ENCODE data around the gene PPP6R3.

PPP6R3 gene

DNA sequence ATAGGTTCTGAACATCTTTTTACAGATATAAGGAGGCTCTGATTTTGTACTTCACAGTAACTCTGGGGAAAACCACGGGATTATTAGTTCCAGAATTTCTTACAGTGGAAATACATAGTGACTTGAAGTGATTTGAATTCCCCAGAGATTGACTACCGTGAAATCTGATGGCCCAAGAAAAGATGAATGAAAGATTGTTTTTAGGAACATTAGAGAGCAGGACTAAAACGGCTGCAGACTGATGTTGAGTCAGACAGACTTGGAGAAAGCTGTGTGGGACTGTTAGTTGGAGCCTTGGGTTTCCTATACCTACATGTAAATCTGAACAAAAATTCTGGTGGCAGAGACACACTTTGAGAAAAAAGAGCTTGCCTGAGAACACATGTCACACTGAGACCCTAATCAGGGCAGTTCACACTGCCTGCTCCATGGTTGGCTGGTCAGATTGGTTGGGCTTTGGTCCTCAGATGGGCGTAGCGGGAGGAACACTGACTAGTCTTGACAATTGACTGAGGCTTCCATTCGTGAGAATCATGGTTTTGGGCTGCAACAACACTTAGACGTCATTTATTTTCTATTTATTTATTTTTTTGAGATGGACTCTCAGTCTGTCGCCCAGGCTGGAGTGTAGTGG is 6.8 kb downstream of the PPP6R3 start:
- TF ChIP-seq EZH2 (IDR thresholded peaks at IDR 0.05; ENCODE audit: borderline replicate concordance, low read length): no peak
- TF ChIP-seq, protein P1, sequence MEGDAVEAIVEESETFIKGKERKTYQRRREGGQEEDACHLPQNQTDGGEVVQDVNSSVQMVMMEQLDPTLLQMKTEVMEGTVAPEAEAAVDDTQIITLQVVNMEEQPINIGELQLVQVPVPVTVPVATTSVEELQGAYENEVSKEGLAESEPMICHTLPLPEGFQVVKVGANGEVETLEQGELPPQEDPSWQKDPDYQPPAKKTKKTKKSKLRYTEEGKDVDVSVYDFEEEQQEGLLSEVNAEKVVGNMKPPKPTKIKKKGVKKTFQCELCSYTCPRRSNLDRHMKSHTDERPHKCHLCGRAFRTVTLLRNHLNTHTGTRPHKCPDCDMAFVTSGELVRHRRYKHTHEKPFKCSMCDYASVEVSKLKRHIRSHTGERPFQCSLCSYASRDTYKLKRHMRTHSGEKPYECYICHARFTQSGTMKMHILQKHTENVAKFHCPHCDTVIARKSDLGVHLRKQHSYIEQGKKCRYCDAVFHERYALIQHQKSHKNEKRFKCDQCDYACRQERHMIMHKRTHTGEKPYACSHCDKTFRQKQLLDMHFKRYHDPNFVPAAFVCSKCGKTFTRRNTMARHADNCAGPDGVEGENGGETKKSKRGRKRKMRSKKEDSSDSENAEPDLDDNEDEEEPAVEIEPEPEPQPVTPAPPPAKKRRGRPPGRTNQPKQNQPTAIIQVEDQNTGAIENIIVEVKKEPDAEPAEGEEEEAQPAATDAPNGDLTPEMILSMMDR (IDR thresholded peaks at IDR 0.05; ENCODE audit: low read length): no peak

GRCh38 chr11:68468217-68468828 is 7.8 kb downstream of the PPP6R3 start:
- TF ChIP-seq EZH2 (IDR thresholded peaks at IDR 0.05; ENCODE audit: borderline replicate concordance, low read length): no peak
- TF ChIP-seq, protein P1 (IDR thresholded peaks at IDR 0.05; ENCODE audit: low read length): no peak
- H4K20me1 ChIP-seq (ENCODE audit: insufficient read depth, low read length): peaks cover 5% of the 10 kb centered on the region; the same call in 1 of the 2 replicates
- no peak overlapping the region for H3K27ac ChIP-seq (ENCODE audit: low read depth, low read length, poor library complexity, severe bottlenecking)
- H3K4me3 ChIP-seq (ENCODE audit: low read depth, low read length, poor library complexity, severe bottlenecking): no peak overlapping the region
- peaks cover 99% of the 10 kb centered on the region for H3K79me2 ChIP-seq (ENCODE audit: insufficient read depth, low read length)
- peak overlapping the region; percentile 0; the same call in 1 of the 2 replicates for H3K4me2 ChIP-seq (ENCODE audit: low read length)
- peaks cover 42% of the 10 kb centered on the region for H3K4me1 ChIP-seq (ENCODE audit: insufficient read depth, low read length, severe bottlenecking)
- H3K9me2 ChIP-seq (ENCODE audit: low read depth, low read length): no peaks in the 10 kb centered on the region
- no peak overlapping the region for H2AFZ ChIP-seq (ENCODE audit: low read length)
- peaks cover 6% of the 10 kb centered on the region; the same call in 1 of the 2 replicates for H3K9me3 ChIP-seq (ENCODE audit: low read length)
- H3F3A ChIP-seq (ENCODE audit: insufficient read depth, low read length): no peaks in the 10 kb centered on the region
- H3K36me3 ChIP-seq (ENCODE audit: insufficient read depth, low read length): peaks cover 51% of the 10 kb centered on the region
- H3K27me3 ChIP-seq (ENCODE audit: insufficient read depth, low read length): no peaks in the 10 kb centered on the region
- H3K9ac ChIP-seq (ENCODE audit: low read length): no peak overlapping the region

More for the DNA sequence above, 6.8 kb downstream of the PPP6R3 start:
- no peaks in the 10 kb centered on the region for H3K27me3 ChIP-seq (ENCODE audit: insufficient read depth, low read length)
- H3K36me3 ChIP-seq (ENCODE audit: insufficient read depth, low read length): peaks cover 48% of the 10 kb centered on the region
- H3K9ac ChIP-seq (ENCODE audit: low read length): no peak overlapping the region
- peak overlapping the region; percentile 27; the same call in 1 of the 2 replicates for H3K4me2 ChIP-seq (ENCODE audit: low read length)
- no peak overlapping the region for H3K27ac ChIP-seq (ENCODE audit: low read depth, low read length, poor library complexity, severe bottlenecking)
- no peaks in the 10 kb centered on the region for H3K9me2 ChIP-seq (ENCODE audit: low read depth, low read length)
- no peaks in the 10 kb centered on the region for H3F3A ChIP-seq (ENCODE audit: insufficient read depth, low read length)
- H3K4me1 ChIP-seq (ENCODE audit: insufficient read depth, low read length, severe bottlenecking): peaks cover 52% of the 10 kb centered on the region
- no peak overlapping the region for H3K4me3 ChIP-seq (ENCODE audit: low read depth, low read length, poor library complexity, severe bottlenecking)
- no peaks in the 10 kb centered on the region; the same call in 1 of the 2 replicates for H3K9me3 ChIP-seq (ENCODE audit: low read length)
- 0 out of 2 replicates have a peak, but pooled peaks cover under 1% of the 10 kb centered on the region for H4K20me1 ChIP-seq (ENCODE audit: insufficient read depth, low read length)
- no peak overlapping the region for H2AFZ ChIP-seq (ENCODE audit: low read length)
- H3K79me2 ChIP-seq (ENCODE audit: insufficient read depth, low read length): peaks cover 99% of the 10 kb centered on the region

GRCh38 chr11:68469122-68469521 is 8.6 kb downstream of the PPP6R3 start:
- no peak overlapping the region for H3K9ac ChIP-seq (ENCODE audit: low read length)
- H3K79me2 ChIP-seq (ENCODE audit: insufficient read depth, low read length): peaks cover 99% of the 10 kb centered on the region
- H3K9me2 ChIP-seq (ENCODE audit: low read depth, low read length): no peaks in the 10 kb centered on the region
- peaks cover 34% of the 10 kb centered on the region for H3K4me1 ChIP-seq (ENCODE audit: insufficient read depth, low read length, severe bottlenecking)
- H2AFZ ChIP-seq (ENCODE audit: low read length): no peak overlapping the region
- H3K9me3 ChIP-seq (ENCODE audit: low read length): peaks cover 7% of the 10 kb centered on the region; the same call in 1 of the 2 replicates
- no peak overlapping the region for H3K27ac ChIP-seq (ENCODE audit: low read depth, low read length, poor library complexity, severe bottlenecking)
- peaks cover 5% of the 10 kb centered on the region; the same call in 1 of the 2 replicates for H4K20me1 ChIP-seq (ENCODE audit: insufficient read depth, low read length)
- peaks cover 59% of the 10 kb centered on the region for H3K36me3 ChIP-seq (ENCODE audit: insufficient read depth, low read length)
- no peak overlapping the region for H3K4me3 ChIP-seq (ENCODE audit: low read depth, low read length, poor library complexity, severe bottlenecking)
- TF ChIP-seq, protein P1 (IDR thresholded peaks at IDR 0.05; ENCODE audit: low read length): no peak
- no peak for TF ChIP-seq EZH2 (IDR thresholded peaks at IDR 0.05; ENCODE audit: borderline replicate concordance, low read length)
- H3K4me2 ChIP-seq (ENCODE audit: low read length): no peak overlapping the region
- H3F3A ChIP-seq (ENCODE audit: insufficient read depth, low read length): no peaks in the 10 kb centered on the region
- H3K27me3 ChIP-seq (ENCODE audit: insufficient read depth, low read length): no peaks in the 10 kb centered on the region

All from OCI-LY1 (cell line).